ENCODE measurements around the gene ARL5A.

ARL5A gene

DNA sequence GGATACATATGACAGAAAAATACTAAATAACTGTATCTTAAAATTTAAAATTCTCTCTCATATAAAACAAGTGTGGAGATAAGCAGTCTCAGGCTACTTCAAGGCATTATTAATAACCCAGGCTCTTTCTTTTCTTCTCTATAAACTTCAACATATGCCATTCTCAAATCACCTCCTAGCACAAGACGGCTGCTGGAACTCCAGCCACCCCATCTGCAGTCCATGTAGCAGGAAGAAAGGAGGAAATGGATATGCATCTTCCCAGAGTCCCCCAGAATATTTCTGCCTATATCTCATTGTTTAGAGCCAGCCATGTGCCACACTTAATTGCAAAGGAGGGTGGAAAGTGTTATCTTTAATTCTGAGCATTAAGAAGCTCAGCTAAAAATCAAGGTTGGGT is 58.6 kb downstream of the ARL5A start:
- TF ChIP-seq, protein P1, sequence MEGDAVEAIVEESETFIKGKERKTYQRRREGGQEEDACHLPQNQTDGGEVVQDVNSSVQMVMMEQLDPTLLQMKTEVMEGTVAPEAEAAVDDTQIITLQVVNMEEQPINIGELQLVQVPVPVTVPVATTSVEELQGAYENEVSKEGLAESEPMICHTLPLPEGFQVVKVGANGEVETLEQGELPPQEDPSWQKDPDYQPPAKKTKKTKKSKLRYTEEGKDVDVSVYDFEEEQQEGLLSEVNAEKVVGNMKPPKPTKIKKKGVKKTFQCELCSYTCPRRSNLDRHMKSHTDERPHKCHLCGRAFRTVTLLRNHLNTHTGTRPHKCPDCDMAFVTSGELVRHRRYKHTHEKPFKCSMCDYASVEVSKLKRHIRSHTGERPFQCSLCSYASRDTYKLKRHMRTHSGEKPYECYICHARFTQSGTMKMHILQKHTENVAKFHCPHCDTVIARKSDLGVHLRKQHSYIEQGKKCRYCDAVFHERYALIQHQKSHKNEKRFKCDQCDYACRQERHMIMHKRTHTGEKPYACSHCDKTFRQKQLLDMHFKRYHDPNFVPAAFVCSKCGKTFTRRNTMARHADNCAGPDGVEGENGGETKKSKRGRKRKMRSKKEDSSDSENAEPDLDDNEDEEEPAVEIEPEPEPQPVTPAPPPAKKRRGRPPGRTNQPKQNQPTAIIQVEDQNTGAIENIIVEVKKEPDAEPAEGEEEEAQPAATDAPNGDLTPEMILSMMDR (IDR thresholded peaks at IDR 0.05; ENCODE audit: low read depth, low read length): no peak
- no peak for DNase-seq (ENCODE audit: extremely low read depth, low read depth)

- TF ChIP-seq, protein P1 (IDR thresholded peaks at IDR 0.05; ENCODE audit: low read depth, low read length): no peak
- DNase-seq (ENCODE audit: extremely low read depth, low read depth): no peak
Observed at GRCh38 chr2:151767536-151767935, 60.7 kb downstream of the ARL5A start.

- TF ChIP-seq, protein P1 (IDR thresholded peaks at IDR 0.05; ENCODE audit: low read depth, low read length): no peak
- no peak for DNase-seq (ENCODE audit: extremely low read depth, low read depth)
Observed at GRCh38 chr2:151766437-151767153, 61.6 kb downstream of the ARL5A start.

GRCh38 chr2:151765760-151766410 is 62.3 kb downstream of the ARL5A start:
- TF ChIP-seq, protein P1 (IDR thresholded peaks at IDR 0.05; ENCODE audit: low read depth, low read length): no peak
- DNase-seq (ENCODE audit: extremely low read depth, low read depth): no peak

DNA sequence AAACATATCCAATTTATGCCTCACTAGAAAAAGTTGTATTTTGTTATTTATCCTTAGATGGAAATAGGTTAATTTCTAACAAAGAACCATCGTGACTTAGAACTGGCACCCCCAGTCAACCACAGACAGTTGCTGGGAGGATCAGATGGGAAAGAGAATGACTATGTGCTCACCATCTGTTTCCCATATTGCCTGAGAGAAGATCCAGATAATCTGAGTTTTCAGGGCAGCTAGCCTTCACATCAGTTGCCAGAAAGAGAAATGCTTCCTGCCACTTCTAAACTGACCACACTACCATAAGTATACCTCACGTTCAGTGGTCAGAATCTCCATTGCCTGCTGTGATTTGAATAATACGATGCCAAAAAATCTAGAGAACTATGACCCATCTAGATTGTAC is 65.5 kb downstream of the ARL5A start:
- TF ChIP-seq, protein P1 (IDR thresholded peaks at IDR 0.05; ENCODE audit: low read depth, low read length): no peak
- peak; percentile 16 for DNase-seq (ENCODE audit: extremely low read depth, low read depth)

GRCh38 chr2:151761687-151762086 is 66.5 kb downstream of the ARL5A start:
- TF ChIP-seq, protein P1 (IDR thresholded peaks at IDR 0.05; ENCODE audit: low read depth, low read length): no peak
- no peak for DNase-seq (ENCODE audit: extremely low read depth, low read depth)

GRCh38 chr2:151761193-151761592 is 67.0 kb downstream of the ARL5A start:
- TF ChIP-seq, protein P1 (IDR thresholded peaks at IDR 0.05; ENCODE audit: low read depth, low read length): no peak
- DNase-seq (ENCODE audit: extremely low read depth, low read depth): no peak

Data from AG09319 (cell line).